ENCODE results near the gene EPGN.
A peak's percentile ranks its signal among the peaks of the same experiment; 100 is the strongest.
"Not testable (repeated sequence)": the region's sequence is repeated elsewhere in the genome, so short reads cannot be mapped to it uniquely, and the experiment has no call there.

Gene EPGN

GRCh38 chr4:74335341-74336021, 27.2 kb downstream of the EPGN start:
- DNase-seq (ENCODE audit: extremely low spot score, insufficient read length, low read depth) (no peak), FAIRE-seq (peak; percentile 79)

GRCh38 chr4:74338792-74339333, 30.6 kb downstream of the EPGN start:
- no peak for FAIRE-seq
- no peak for DNase-seq (ENCODE audit: extremely low spot score, insufficient read length, low read depth)

- FAIRE-seq = no peak
- DNase-seq (ENCODE audit: extremely low spot score, insufficient read length, low read depth) = no peak
Observed at GRCh38 chr4:74339501-74339900, 31.2 kb downstream of the EPGN start.

GRCh38 chr4:74340421-74340820, 32.2 kb downstream of the EPGN start:
- FAIRE-seq; DNase-seq (ENCODE audit: extremely low spot score, insufficient read length, low read depth): not testable (repeated sequence)

GRCh38 chr4:74344031-74344430, 35.8 kb downstream of the EPGN start:
- DNase-seq (ENCODE audit: extremely low spot score, insufficient read length, low read depth) (no peak), FAIRE-seq (no peak)

- DNase-seq (ENCODE audit: extremely low spot score, insufficient read length, low read depth) (no peak), FAIRE-seq (no peak)
Observed at GRCh38 chr4:74353858-74354257, 45.6 kb downstream of the EPGN start.

GRCh38 chr4:74357965-74358364, 49.7 kb downstream of the EPGN start:
- no peak for DNase-seq (ENCODE audit: extremely low spot score, insufficient read length, low read depth)
- FAIRE-seq = no peak

- FAIRE-seq = no peak
- no peak for DNase-seq (ENCODE audit: extremely low spot score, insufficient read length, low read depth)
Observed at GRCh38 chr4:74361671-74362070, 53.4 kb downstream of the EPGN start.

- FAIRE-seq (no peak), DNase-seq (ENCODE audit: extremely low spot score, insufficient read length, low read depth) (no peak)
Observed at GRCh38 chr4:74362347-74362746, 54.1 kb downstream of the EPGN start.

GRCh38 chr4:74364256-74364651, 56.0 kb downstream of the EPGN start:
- DNase-seq (ENCODE audit: extremely low spot score, insufficient read length, low read depth) = no peak
- no peak for FAIRE-seq

- no peak for DNase-seq (ENCODE audit: extremely low spot score, insufficient read length, low read depth)
- peak; percentile 18 for FAIRE-seq
Observed at GRCh38 chr4:74364652-74365491, 56.6 kb downstream of the EPGN start, which contains the start of gene EREG. EREG (plus strand) TSS chr4:74365145; CDS start chr4:74365309, 164 bp downstream.

GRCh38 chr4:74365761-74366160, 57.5 kb downstream of the EPGN start:
- no peak for DNase-seq (ENCODE audit: extremely low spot score, insufficient read length, low read depth)
- FAIRE-seq = no peak

All from GM18507 (cell line).